HUES6 (cell line): ENCODE measurements around the gene CLCN5.
A peak's percentile ranks its signal among the peaks of the same experiment; 100 is the strongest.

Experiments
- H3K27ac ChIP-seq: 2 replicates; pipeline ENCODE4 v1.7.0; 2013; ENCODE audit warnings: low read depth, mild to moderate bottlenecking, low read length, inconsistent platforms
- H3K27me3 ChIP-seq: 2 replicates; pipeline ENCODE4 v1.6.1; 2013; ENCODE audit warnings: low read length; ENCODE audit not compliant: control insufficient read depth, insufficient read depth
- H3K36me3 ChIP-seq: 2 replicates; pipeline ENCODE4 v1.6.1; 2013; ENCODE audit warnings: low read length; ENCODE audit not compliant: control insufficient read depth, insufficient read depth
- H3K4me1 ChIP-seq: 2 replicates; pipeline ENCODE4 v1.6.1; 2013; ENCODE audit warnings: low read length; ENCODE audit not compliant: control insufficient read depth, insufficient read depth
- H3K4me3 ChIP-seq: 2 replicates; pipeline ENCODE4 v1.5.1; 2013; ENCODE audit warnings: low read depth, low read length
- H3K9ac ChIP-seq: one replicate; pipeline ENCODE4 v1.6.1; 2013; ENCODE audit warnings: mild to moderate bottlenecking, low read length
- H3K9me3 ChIP-seq: 2 replicates; pipeline ENCODE4 v1.6.1; 2013; ENCODE audit warnings: low read depth, low read length; ENCODE audit not compliant: control insufficient read depth, insufficient read depth

CLCN5 gene

DNA sequence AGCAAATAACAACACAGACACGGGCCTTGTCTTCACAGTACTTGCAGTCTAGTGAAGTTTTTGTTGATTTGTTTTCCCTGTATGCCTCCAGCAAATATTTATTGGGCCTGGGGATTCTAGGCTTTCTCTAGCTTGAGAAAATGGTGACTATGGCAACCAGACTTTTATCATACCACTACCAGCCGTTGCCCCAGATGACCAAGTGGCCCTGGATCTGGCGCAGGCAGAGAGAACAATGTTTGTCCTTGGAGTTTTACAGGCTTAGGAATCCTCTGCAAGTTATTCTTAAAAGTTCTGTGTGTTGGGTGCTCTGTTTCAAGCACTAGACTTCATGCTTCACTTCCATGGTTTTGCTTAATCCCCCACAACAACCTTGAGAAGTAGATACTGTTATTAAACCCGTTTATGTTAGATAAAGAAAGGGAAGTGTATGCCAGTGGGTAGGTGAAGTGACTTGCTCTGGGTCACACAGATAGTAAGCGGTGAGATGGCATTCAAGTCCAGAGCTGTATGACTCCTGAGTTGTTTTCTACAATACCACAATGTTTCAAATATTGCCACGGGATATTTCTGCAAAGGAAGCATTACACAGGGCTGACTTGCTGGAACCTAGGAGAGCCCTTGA, 183.8 kb downstream of the CLCN5 start:
- Histone ChIP-seq H3K27ac (no peak overlapping the region), H3K4me3 (no peak overlapping the region), H3K36me3 (no peaks in the 10 kb centered on the region), H3K4me1 (peaks cover 32% of the 10 kb centered on the region), H3K9ac (no peak overlapping the region), H3K27me3 (no peaks in the 10 kb centered on the region), H3K9me3 (no peaks in the 10 kb centered on the region; the same call in 1 of the 2 replicates)

DNA sequence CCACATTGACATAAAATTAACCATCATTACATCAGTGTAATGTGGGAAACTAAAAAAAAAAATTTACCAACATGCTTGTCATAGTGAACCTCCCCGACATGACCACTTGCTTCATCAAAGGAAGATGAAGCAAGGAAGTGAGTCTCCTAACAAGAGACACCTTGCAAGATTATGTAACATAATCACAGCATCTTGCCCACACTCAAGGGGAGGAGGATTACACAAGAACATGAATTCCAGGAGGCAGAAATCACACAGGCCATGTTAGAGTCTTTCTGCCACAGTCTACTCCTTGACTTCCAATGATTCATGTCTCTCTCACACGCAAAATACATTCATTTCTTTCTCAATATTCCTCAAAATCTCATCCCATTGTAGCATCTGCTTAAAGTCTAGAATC, 185.1 kb downstream of the CLCN5 start:
- Histone ChIP-seq H3K9me3 (peaks cover 2% of the 10 kb centered on the region; the same call in 1 of the 2 replicates), H3K9ac (no peak overlapping the region), H3K27ac (no peak overlapping the region; the same call in 1 of the 2 replicates), H3K36me3 (no peaks in the 10 kb centered on the region), H3K27me3 (no peaks in the 10 kb centered on the region), H3K4me1 (peaks cover 39% of the 10 kb centered on the region), H3K4me3 (no peak overlapping the region)

DNA sequence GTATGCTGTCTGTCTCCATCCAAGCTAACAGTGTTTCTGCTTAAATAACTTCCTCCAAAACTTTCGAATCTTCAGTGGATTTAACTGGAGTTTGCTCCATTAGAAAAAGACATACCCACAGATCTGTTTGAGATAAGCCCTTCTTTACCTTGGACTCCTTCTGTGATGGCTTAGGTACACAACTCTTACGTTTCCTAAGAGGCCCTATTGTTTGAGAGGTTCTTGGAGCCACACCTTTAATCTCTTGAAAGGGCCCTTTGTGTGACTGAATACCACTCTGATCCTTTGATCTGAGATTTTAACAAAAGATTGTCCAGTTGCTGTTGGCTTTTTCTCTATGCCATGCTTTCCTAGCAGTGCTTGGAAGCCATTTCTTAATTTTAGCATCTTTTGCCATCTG, 185.9 kb downstream of the CLCN5 start:
- no peaks in the 10 kb centered on the region for H3K27me3 ChIP-seq
- no peak overlapping the region for H3K4me3 ChIP-seq
- H3K4me1 ChIP-seq, result peaks cover 40% of the 10 kb centered on the region
- H3K27ac ChIP-seq, result no peak overlapping the region; the same call in 1 of the 2 replicates
- no peaks in the 10 kb centered on the region for H3K36me3 ChIP-seq
- peaks cover 2% of the 10 kb centered on the region; the same call in 1 of the 2 replicates for H3K9me3 ChIP-seq
- H3K9ac ChIP-seq, result no peak overlapping the region

GRCh38 chrX:50111742-50112141, 189.3 kb downstream of the CLCN5 start:
- H3K4me1 ChIP-seq, result peaks cover 60% of the 10 kb centered on the region
- H3K27ac ChIP-seq, result peak overlapping the region; percentile 37; the same call in 1 of the 2 replicates
- no peak overlapping the region for H3K9ac ChIP-seq
- H3K36me3 ChIP-seq, result no peaks in the 10 kb centered on the region
- peaks cover 2% of the 10 kb centered on the region; the same call in 1 of the 2 replicates for H3K9me3 ChIP-seq
- H3K27me3 ChIP-seq, result no peaks in the 10 kb centered on the region
- H3K4me3 ChIP-seq, result no peak overlapping the region

DNA sequence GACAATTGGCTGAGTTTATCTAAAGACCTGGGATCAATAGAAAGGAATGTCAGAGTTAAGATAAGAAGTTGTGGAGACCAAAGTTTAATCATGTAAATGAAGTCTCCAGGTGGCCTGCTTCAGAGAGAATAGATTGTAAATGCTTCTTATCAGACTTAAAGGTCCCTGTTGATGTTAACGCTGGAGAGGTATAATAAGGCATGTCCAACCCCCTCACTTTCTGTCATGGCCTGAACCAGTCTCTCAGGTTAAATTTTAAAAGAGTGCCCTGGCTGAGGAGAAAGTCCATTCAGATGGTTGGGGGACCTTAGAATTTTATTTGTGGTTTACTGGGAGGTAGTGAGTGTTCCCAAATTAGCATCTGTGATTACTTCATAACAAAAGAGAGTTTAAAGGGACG, 191.7 kb downstream of the CLCN5 start:
- Histone ChIP-seq H3K9ac (peak overlapping the region; percentile 63), H3K36me3 (no peaks in the 10 kb centered on the region), H3K4me1 (peaks cover 44% of the 10 kb centered on the region), H3K4me3 (peak overlapping the region; percentile 30; the same call in 1 of the 2 replicates), H3K9me3 (peaks cover 2% of the 10 kb centered on the region; the same call in 1 of the 2 replicates), H3K27me3 (no peaks in the 10 kb centered on the region), H3K27ac (peak overlapping the region; percentile 91)

DNA sequence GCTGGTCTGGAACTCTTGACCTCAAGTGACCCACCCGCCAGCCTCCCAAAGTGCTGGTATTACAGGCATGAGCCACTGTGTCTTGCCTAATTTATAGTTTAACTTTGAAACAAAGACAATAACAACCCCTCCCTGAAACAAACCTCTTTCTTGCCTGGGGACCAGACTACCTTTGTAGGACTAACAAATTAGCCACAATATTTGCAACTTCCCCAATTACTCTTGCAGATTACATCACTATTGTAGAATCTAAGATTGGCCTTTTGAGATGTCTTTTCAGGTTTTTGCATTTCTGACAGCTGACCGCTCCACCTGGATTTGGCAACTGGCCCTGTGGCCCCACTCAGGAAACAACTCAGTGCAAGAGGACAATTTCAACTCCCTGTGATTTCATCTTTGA, 193.6 kb downstream of the CLCN5 start:
- H3K4me3 ChIP-seq, result no peak overlapping the region
- peaks cover 28% of the 10 kb centered on the region for H3K4me1 ChIP-seq
- no peak overlapping the region for H3K27ac ChIP-seq
- peaks cover 2% of the 10 kb centered on the region; the same call in 1 of the 2 replicates for H3K9me3 ChIP-seq
- H3K36me3 ChIP-seq, result no peaks in the 10 kb centered on the region
- H3K27me3 ChIP-seq, result no peaks in the 10 kb centered on the region
- no peak overlapping the region for H3K9ac ChIP-seq

DNA sequence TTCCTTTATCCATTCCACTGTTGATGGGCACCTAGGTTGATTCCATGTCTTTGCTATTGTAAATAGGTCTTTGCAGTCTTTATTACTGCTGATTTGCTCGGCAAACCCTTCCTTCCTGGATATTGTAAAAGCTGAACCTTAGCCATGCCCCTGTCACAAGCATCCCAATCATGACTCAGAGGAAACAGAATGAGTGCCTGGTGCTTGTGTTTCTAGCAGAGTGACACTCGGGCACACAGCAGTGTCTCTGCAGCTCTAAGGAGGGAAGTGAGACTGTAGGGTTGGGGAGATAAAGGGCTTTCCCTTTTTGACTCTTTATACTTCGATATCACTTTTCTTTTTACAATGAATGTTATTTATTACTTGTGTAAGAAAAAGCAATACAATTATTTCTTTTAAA, 195.1 kb downstream of the CLCN5 start:
- Histone ChIP-seq H3K36me3 (no peaks in the 10 kb centered on the region), H3K9me3 (peaks cover 4% of the 10 kb centered on the region; the same call in 1 of the 2 replicates), H3K4me1 (peaks cover 21% of the 10 kb centered on the region), H3K27me3 (no peaks in the 10 kb centered on the region), H3K27ac (no peak overlapping the region), H3K9ac (no peak overlapping the region), H3K4me3 (no peak overlapping the region)

DNA sequence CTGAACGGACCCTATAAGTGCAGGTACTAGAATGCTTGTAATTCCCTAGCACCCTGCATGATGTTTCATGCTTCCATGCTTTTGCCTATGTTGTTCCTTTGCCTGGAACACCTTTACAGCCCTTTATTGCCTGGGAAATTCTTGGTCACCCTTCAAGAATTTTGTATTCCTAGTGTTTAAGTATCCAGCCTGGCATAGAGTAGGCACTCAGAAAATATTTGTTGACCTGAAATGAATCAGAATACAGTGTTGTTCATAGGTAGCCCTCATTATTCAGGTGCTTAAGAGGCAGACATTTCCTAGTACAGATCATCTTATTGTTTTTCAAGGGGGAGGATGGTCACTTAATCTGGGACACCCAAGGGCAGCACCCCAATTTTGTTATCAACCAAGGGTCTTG, 203.1 kb downstream of the CLCN5 start:
- Histone ChIP-seq H3K4me1 (no peaks in the 10 kb centered on the region), H3K4me3 (no peak overlapping the region), H3K9ac (no peak overlapping the region), H3K9me3 (peaks cover 8% of the 10 kb centered on the region; the same call in 1 of the 2 replicates), H3K27ac (no peak overlapping the region), H3K36me3 (no peaks in the 10 kb centered on the region), H3K27me3 (no peaks in the 10 kb centered on the region)

DNA sequence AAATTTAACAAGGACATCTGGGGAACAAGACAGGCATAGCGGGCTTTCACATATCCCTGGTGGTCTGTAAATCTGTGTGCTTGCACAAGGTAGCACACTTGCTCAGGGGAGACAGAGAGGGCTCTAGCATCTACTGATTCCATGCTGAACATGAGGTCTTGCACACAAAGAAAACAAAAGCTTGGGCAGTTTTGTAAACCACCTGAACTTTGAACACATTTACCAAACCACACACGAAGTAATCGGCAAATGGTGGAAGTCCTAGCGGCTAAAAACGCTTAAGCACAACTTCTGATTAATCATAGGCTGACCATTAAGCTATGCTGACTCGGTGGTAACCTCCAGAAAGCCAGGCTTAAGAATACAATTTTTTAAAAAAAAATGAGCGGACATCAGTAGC, 225.6 kb downstream of the CLCN5 start:
- Histone ChIP-seq H3K4me1 (no peaks in the 10 kb centered on the region), H3K9ac (no peak overlapping the region), H3K36me3 (no peaks in the 10 kb centered on the region), H3K9me3 (peaks cover 9% of the 10 kb centered on the region; the same call in 1 of the 2 replicates), H3K4me3 (no peak overlapping the region), H3K27me3 (no peaks in the 10 kb centered on the region), H3K27ac (no peak overlapping the region)
